HG02852 (cell line): ENCODE data around the gene ITFG1.

Experiments used
- ATAC-seq: cut with Tn5 transposase; IDR thresholded peaks from one replicate; pipeline ENCODE4 v1.9.1; 2021; ENCODE audit warnings: mild to moderate bottlenecking, moderate library complexity; ENCODE audit not compliant: unreplicated experiment

Gene ITFG1

DNA sequence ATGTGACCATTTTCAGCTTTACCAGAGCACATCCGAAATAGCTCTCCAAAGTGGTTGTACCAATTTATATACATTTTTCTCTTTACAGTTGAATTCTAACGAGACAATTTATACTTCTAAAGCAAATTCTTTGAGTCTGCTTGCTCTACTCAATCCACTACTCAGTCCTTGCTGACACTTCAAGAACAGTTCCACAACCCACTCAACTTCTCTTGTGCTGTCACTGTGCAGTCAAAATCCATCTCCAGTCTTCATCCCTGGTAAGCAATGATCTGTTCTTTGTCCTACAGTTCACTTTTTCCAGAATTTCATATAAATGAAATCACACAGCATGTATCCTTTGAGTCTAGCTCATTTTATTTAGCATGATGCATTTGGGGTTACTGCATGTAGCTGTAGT lies 347.7 kb downstream of the ITFG1 start:
- no peak for ATAC-seq

DNA sequence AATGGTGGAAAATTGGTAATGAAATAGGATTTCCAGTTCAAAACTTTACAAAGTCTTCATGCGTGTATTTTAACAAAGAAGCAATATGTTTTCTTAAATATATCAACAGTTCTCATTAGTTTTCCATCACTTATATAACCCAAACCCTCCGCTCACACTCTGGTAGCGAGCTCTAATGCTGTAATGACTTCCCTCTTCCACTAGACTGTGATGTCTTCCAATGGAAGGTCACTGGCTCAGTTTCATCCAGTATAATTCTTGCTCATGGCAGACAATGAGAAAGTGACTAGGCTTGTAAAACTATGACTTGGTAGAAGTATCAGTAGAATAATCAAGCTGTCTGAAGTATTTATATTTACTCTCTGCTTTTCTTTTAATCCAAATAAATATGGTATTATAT lies 349.9 kb downstream of the ITFG1 start:
- no peak for ATAC-seq

DNA sequence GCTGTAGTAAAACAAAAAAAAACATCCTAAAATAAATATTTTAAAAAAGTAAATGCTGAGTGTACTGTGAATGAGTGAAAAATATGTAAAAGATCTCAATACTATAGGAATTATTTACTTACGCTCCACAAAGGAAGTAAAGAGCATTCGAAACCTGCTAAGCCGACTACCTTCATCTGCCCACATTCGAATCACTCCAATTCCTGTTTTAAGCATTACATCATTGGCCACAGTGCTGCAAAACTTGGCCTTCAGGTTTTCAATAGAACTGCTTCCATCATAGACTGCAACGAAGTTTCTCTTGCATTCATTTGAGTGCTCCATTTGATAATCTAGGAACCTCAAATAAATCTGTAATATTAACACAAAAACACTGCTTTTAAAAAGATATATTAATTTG lies 351.5 kb downstream of the ITFG1 start:
- no peak for ATAC-seq
